ENCODE data around the gene CCNG2.
A peak's percentile ranks its signal among the peaks of the same experiment; 100 is the strongest.

Gene CCNG2

DNA sequence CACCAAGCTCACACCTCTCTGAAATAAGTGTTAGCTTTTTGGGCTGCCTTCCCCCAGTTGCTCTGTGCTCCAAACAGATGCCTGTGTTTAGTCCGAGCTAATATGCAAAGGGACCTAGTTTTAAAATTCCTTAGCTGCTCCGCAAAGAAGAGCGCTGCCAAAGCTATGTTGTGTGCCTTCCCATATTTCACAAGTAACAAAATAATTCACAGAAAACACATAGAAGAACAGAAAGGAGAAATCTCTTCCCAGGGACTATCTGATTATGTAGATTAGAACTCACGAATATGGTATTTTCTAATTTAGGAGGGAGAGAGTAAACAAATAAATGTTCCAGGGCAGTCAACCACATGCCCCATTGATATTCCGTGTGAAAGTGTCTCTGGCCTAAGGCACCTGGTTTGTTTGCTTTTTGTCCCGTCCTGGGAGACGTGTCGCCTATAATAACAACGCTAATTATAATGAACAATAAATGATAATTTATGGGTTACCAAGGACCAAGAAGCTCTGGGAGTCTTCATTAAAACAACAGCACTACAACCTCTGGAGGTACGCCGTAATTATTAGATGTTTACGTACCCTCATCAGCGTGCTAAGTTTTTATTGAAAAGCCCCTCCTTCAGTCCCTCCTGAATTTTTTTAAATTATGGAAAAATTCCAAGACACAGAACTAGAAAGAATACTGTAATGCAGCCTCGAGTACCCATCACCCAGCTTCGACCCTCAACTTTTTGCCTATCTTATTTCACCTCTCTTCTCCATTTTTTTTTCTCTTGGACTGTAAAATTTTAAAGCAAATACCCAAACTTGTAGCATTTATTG lies 1.2 kb upstream of the CCNG2 start:
- FAIRE-seq = peak; percentile 64
- TF ChIP-seq TAF1 (IDR thresholded peaks at IDR 0.05; ENCODE audit: low read depth, low read length) = no peak
- no peak for TF ChIP-seq SPI1 (IDR thresholded peaks at IDR 0.05; ENCODE audit: low read depth, low read length)
- TF ChIP-seq POLR2AphosphoS5 (IDR thresholded peaks at IDR 0.05; ENCODE audit: low read depth, low read length) = no peak
- TF ChIP-seq PAX5 (IDR thresholded peaks at IDR 0.05; ENCODE audit: insufficient read depth, low read length, severe bottlenecking) = no peak
- no peak for TF ChIP-seq POU2F2 (IDR thresholded peaks at IDR 0.05; ENCODE audit: low read depth, low read length)
- no peak for TF ChIP-seq POLR2A (IDR thresholded peaks at IDR 0.05; ENCODE audit: low read depth, low read length)
- no peak for DNase-seq (ENCODE audit: insufficient read length, low spot score)

DNA sequence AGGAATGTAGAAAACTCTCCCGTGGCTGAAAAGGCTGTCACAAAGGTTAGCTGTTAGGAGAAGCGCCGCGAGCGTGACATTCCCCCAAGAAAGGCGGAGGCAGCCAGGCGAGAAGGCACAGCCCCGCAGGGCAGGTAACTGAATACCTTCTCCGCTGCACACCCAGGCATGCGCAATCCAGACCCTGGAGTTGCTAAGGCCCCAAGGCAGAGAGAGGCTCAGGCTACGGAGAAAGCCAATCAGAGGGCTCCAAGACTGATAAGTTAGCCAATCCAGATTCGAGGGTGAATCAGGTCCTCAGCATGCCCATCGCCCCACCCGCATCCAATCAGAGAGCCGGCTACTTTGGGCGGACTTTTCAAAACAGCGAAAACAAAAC lies 485 bp upstream of the CCNG2 start:
- FAIRE-seq = peak; percentile 99
- no peak for TF ChIP-seq POU2F2 (IDR thresholded peaks at IDR 0.05; ENCODE audit: low read depth, low read length)
- TF ChIP-seq SPI1 (IDR thresholded peaks at IDR 0.05; ENCODE audit: low read depth, low read length) = no peak
- TF ChIP-seq POLR2AphosphoS5 (IDR thresholded peaks at IDR 0.05; ENCODE audit: low read depth, low read length) = no peak
- TF ChIP-seq POLR2A (IDR thresholded peaks at IDR 0.05; ENCODE audit: low read depth, low read length) = peak; percentile 64
- TF ChIP-seq PAX5 (IDR thresholded peaks at IDR 0.05; ENCODE audit: insufficient read depth, low read length, severe bottlenecking) = peak; percentile 89
- DNase-seq (ENCODE audit: insufficient read length, low spot score) = peak; percentile 81

DNA sequence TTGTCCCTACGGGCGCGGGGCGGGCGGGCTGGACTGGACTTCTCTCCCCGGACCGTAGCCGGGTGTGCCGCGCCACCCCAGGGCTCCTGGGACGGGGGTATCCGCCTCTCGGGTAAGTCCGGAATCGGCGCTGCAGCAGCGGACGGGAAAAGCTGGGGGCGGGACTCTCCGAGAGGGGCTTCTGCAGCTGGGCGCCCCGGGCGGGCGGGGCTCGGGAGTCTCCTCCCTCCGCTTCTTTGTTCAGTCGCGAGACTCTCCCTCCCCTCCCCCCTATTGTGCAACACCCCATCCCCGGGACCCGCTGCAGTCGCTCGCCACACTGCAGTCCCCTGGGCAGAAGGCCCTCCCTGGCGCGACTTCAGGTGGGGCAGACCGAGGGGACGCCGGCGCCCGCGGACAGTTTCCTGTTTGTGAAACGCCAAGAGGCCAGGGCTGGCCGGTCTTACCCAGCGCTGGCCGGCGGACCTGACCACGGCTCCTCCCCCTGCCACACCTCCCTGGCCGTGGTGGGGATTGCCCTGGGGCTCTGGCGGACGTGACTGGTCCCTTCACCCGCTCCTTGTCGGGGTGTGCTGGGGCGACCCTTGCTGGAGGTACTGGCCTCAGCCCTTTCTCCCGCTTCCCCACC lies 966 bp downstream of the CCNG2 start:
- TF ChIP-seq POLR2A (IDR thresholded peaks at IDR 0.05; ENCODE audit: low read depth, low read length) (no peak), TAF1 (IDR thresholded peaks at IDR 0.05; ENCODE audit: low read depth, low read length) (0 out of 2 replicates have a peak, but pooled peaks have one; percentile 13)
- FAIRE-seq = peak; percentile 80
- peak; percentile 76 for DNase-seq (ENCODE audit: insufficient read length, low spot score)

DNA sequence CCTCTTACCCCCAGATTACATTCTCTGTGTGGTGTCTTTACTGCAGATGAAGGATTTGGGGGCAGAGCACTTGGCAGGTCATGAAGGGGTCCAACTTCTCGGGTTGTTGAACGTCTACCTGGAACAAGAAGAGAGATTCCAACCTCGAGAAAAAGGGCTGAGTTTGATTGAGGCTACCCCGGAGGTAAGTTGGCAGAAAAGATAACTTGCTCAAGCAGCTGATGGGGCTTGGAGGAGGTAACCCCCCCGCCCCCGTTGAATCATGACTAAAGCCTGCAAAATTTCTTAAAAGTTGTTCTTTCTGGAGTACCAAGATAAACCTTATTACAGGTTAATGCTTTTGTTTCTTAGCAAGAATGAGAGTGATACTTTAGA lies 1.5 kb downstream of the CCNG2 start:
- DNase-seq (ENCODE audit: insufficient read length, low spot score) = no peak
- TF ChIP-seq POLR2A (IDR thresholded peaks at IDR 0.05; ENCODE audit: low read depth, low read length) = no peak
- no peak for TF ChIP-seq POU2F2 (IDR thresholded peaks at IDR 0.05; ENCODE audit: low read depth, low read length)
- no peak for TF ChIP-seq SPI1 (IDR thresholded peaks at IDR 0.05; ENCODE audit: low read depth, low read length)
- TF ChIP-seq POLR2AphosphoS5 (IDR thresholded peaks at IDR 0.05; ENCODE audit: low read depth, low read length) = no peak
- no peak for TF ChIP-seq TAF1 (IDR thresholded peaks at IDR 0.05; ENCODE audit: low read depth, low read length)
- TF ChIP-seq PAX5 (IDR thresholded peaks at IDR 0.05; ENCODE audit: insufficient read depth, low read length, severe bottlenecking) = no peak
- FAIRE-seq = no peak

DNA sequence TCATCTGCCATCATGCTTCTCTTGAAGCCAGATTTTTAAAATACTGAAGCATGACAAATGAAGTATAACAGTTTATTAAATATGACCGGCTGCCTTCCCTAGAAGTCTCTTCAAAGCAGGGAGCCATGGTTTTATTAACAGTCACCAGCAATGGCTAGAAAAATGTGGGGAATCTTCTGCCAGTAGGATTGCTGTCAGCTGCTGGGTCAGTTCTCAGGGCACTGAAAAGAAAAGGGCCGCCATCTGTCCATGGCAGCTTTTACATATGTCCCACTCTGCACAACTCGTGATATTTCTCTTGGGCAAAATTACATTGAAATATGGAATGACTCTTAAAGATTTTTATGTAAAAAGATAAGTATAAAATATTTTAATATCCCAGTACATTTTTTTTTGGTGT lies 2.8 kb downstream of the CCNG2 start:
- TF ChIP-seq POLR2A (IDR thresholded peaks at IDR 0.05; ENCODE audit: low read depth, low read length) (no peak), PAX5 (IDR thresholded peaks at IDR 0.05; ENCODE audit: insufficient read depth, low read length, severe bottlenecking) (no peak), POLR2AphosphoS5 (IDR thresholded peaks at IDR 0.05; ENCODE audit: low read depth, low read length) (no peak), SPI1 (IDR thresholded peaks at IDR 0.05; ENCODE audit: low read depth, low read length) (no peak), POU2F2 (IDR thresholded peaks at IDR 0.05; ENCODE audit: low read depth, low read length) (no peak)
- DNase-seq (ENCODE audit: insufficient read length, low spot score) (no peak), FAIRE-seq (no peak)

DNA sequence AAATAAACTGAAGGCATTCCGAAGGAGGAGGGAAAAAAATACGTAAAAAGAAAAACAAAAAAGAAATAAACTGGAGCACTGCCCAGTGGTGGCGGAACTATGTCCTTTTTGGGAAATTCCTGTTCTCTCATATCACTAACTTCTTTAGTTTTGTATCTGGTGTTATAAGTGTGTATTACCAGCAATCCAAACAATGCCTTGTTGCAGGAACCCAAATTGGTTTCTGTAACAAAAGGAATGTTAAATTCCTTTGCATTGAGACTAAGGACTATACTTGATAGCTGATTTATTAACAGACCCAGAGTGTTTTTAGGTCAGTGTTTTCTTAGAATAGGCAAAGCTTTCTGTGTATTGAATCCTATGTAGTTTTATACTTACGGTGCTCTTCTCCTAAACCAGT lies 6.6 kb downstream of the CCNG2 start:
- FAIRE-seq = no peak
- DNase-seq (ENCODE audit: insufficient read length, low spot score) = no peak
- TF ChIP-seq POU2F2 (IDR thresholded peaks at IDR 0.05; ENCODE audit: low read depth, low read length) (no peak), TAF1 (IDR thresholded peaks at IDR 0.05; ENCODE audit: low read depth, low read length) (no peak), SPI1 (IDR thresholded peaks at IDR 0.05; ENCODE audit: low read depth, low read length) (no peak)

DNA sequence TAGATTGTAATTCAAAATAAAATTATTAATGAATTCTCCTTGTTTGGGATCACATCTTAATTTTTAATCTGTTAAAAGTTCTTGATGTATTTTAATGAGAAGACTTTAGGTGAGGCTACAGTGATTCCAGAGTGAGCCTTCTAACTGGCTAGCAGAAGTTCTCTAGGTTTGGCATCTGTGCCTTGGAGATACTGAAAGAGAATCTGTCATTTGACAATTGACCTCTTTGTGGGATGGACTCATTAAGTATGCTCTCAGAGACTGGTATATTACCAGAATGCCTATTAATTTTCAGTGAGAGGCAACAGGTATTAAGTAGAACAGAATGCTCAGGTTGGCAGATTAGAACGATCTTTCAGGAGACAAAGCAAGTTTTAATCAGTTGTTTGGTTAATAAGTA lies 10.2 kb downstream of the CCNG2 start:
- DNase-seq (ENCODE audit: insufficient read length, low spot score) (no peak), FAIRE-seq (no peak)
- TF ChIP-seq POLR2AphosphoS5 (IDR thresholded peaks at IDR 0.05; ENCODE audit: low read depth, low read length) (no peak), TAF1 (IDR thresholded peaks at IDR 0.05; ENCODE audit: low read depth, low read length) (no peak), SPI1 (IDR thresholded peaks at IDR 0.05; ENCODE audit: low read depth, low read length) (no peak), POLR2A (IDR thresholded peaks at IDR 0.05; ENCODE audit: low read depth, low read length) (no peak), PAX5 (IDR thresholded peaks at IDR 0.05; ENCODE audit: insufficient read depth, low read length, severe bottlenecking) (no peak), POU2F2 (IDR thresholded peaks at IDR 0.05; ENCODE audit: low read depth, low read length) (no peak)

DNA sequence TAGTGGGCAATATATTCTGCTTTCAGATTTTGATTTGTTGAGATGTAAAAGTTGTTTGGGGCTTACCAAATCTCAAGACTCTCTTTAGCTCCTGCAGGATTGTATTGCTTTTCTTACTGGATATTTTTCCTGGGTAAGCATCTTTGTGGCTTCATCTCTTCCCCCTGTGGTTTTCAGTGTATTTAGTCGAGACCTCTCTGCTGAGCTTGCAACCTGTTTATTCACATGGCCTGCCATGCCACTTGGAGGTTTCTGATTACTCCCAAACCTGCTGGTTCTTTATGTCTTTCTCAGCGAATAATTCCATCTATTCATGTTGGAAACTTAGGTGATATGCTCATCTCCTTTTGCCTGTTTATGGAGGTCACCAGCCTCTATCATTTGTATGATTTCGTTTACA lies 10.9 kb downstream of the CCNG2 start:
- DNase-seq (ENCODE audit: insufficient read length, low spot score) (no peak), FAIRE-seq (no peak)
- TF ChIP-seq POU2F2 (IDR thresholded peaks at IDR 0.05; ENCODE audit: low read depth, low read length) = no peak
- no peak for TF ChIP-seq POLR2AphosphoS5 (IDR thresholded peaks at IDR 0.05; ENCODE audit: low read depth, low read length)
- no peak for TF ChIP-seq TAF1 (IDR thresholded peaks at IDR 0.05; ENCODE audit: low read depth, low read length)
- no peak for TF ChIP-seq PAX5 (IDR thresholded peaks at IDR 0.05; ENCODE audit: insufficient read depth, low read length, severe bottlenecking)
- TF ChIP-seq SPI1 (IDR thresholded peaks at IDR 0.05; ENCODE audit: low read depth, low read length) = no peak
- no peak for TF ChIP-seq POLR2A (IDR thresholded peaks at IDR 0.05; ENCODE audit: low read depth, low read length)

DNA sequence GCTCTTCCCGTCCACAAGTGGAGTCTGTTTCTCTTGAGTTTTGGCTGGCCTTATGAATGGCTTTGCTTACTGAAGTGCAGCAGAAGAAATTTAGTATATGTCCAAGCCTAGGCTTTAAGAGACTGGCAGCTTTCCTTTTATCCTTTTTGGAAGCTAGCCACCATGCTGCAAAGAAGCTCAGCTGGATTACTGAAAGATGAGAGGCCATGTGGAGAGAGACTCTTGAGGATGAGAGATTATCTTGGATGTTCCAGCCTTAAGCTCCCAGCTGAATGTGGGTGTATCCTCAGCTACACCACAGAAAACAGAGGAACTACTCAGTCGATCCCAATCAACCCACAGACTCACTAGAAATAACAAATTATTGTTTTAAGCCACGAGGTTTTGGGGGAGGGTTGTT lies 12.5 kb downstream of the CCNG2 start:
- no peak for TF ChIP-seq TAF1 (IDR thresholded peaks at IDR 0.05; ENCODE audit: low read depth, low read length)
- no peak for TF ChIP-seq PAX5 (IDR thresholded peaks at IDR 0.05; ENCODE audit: insufficient read depth, low read length, severe bottlenecking)
- TF ChIP-seq POLR2A (IDR thresholded peaks at IDR 0.05; ENCODE audit: low read depth, low read length) = no peak
- TF ChIP-seq SPI1 (IDR thresholded peaks at IDR 0.05; ENCODE audit: low read depth, low read length) = no peak
- no peak for TF ChIP-seq POU2F2 (IDR thresholded peaks at IDR 0.05; ENCODE audit: low read depth, low read length)
- TF ChIP-seq POLR2AphosphoS5 (IDR thresholded peaks at IDR 0.05; ENCODE audit: low read depth, low read length) = no peak
- DNase-seq (ENCODE audit: insufficient read length, low spot score) (no peak), FAIRE-seq (no peak)

DNA sequence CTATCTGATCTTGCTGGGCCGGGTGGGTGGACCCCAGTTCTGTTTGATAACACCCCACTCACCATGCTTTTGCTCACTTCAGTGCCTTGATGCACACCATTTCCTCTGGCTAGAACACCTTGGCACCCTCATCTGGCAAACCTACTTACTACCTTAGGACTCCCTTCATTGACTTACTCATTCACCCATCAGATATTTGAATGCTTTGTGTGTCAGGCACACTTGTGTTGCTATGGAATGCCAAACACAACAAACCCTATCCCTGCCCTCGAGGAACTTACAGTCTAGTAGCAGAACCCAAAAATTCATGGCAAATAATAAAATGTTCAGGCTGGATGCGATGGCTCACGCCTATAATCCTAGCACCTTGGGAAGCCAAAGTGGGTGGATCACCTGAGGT lies 13.9 kb downstream of the CCNG2 start:
- TF ChIP-seq SPI1 (IDR thresholded peaks at IDR 0.05; ENCODE audit: low read depth, low read length) (no peak), TAF1 (IDR thresholded peaks at IDR 0.05; ENCODE audit: low read depth, low read length) (no peak), POLR2AphosphoS5 (IDR thresholded peaks at IDR 0.05; ENCODE audit: low read depth, low read length) (no peak), PAX5 (IDR thresholded peaks at IDR 0.05; ENCODE audit: insufficient read depth, low read length, severe bottlenecking) (no peak), POU2F2 (IDR thresholded peaks at IDR 0.05; ENCODE audit: low read depth, low read length) (no peak), POLR2A (IDR thresholded peaks at IDR 0.05; ENCODE audit: low read depth, low read length) (no peak)
- DNase-seq (ENCODE audit: insufficient read length, low spot score) (no peak), FAIRE-seq (no peak)

Data from GM12891 (cell line).